Esophagus squamous epithelium (tissue), 4 donors: ENCODE data around the gene WNT8A.

ENCODE experiments used
- POLR2A ChIP-seq, 4 donors: fragments of 450-650 bp; IDR thresholded peaks; one replicate each; pipeline ENCODE4 v1.6.1; 2017; ENCODE audit warnings: antibody characterized with exemption in 4 of 4, mild to moderate bottlenecking in 4 of 4, moderate library complexity in 3 of 4
- TF ChIP-seq, protein P1 (sequence below), 6 experiments: fragments of 450-650 bp in 4 of 6; fragments of 200-600 bp in 2 of 6; sonication (generic) in 2 of 6; IDR thresholded peaks; one replicate each; pipeline ENCODE4 v1.5.1; 2016 to 2019; ENCODE audit warnings: antibody characterized with exemption in 6 of 6, mild to moderate bottlenecking in 4 of 6, moderate library complexity in 4 of 6

DNA sequence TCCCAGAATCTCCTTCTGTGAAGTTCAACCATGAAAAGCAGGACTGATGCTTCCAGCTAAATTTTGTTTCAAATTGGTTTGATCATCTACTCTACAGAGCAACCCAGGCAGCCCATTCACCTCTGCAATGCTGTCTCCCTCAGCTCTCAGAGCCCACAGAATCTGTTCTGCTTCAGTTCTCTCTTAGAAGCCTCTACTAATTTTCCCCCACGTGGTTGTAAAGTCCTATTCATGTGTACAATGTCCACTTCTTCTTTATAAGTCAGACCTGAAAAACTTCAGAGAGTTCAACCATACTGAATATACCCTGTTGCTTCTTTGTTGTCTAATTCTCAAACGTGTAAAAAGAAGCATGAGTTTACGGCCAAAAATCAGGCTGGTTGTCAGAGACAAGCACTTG lies 29.6 kb upstream of the WNT8A start:
- TF ChIP-seq, protein P1, sequence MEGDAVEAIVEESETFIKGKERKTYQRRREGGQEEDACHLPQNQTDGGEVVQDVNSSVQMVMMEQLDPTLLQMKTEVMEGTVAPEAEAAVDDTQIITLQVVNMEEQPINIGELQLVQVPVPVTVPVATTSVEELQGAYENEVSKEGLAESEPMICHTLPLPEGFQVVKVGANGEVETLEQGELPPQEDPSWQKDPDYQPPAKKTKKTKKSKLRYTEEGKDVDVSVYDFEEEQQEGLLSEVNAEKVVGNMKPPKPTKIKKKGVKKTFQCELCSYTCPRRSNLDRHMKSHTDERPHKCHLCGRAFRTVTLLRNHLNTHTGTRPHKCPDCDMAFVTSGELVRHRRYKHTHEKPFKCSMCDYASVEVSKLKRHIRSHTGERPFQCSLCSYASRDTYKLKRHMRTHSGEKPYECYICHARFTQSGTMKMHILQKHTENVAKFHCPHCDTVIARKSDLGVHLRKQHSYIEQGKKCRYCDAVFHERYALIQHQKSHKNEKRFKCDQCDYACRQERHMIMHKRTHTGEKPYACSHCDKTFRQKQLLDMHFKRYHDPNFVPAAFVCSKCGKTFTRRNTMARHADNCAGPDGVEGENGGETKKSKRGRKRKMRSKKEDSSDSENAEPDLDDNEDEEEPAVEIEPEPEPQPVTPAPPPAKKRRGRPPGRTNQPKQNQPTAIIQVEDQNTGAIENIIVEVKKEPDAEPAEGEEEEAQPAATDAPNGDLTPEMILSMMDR (IDR thresholded peaks at IDR 0.05): no peak
- TF ChIP-seq POLR2A (IDR thresholded peaks at IDR 0.05): no peak
